Fibroblast of the conjunctiva (primary cell): ENCODE measurements around the gene STN1.

Source experiments
- DNase-seq: peaks from one replicate; pipeline ENCODE4 v3.0.0-alpha.2; 2010; ENCODE audit warnings: low read depth

The STN1 gene

GRCh38 chr10:103918053-103918846 lies at the start of gene STN1:
TSS of gene STN1 (minus strand) at chr10:103918184. CDS start at chr10:103917594, 590 bp downstream.
- peak; percentile 97 for DNase-seq

- no peak for DNase-seq
These were observed 49.6 kb upstream of the STN1 start for GRCh38 chr10:103967448-103968071.

GRCh38 chr10:103966671-103967447 lies 48.9 kb upstream of the STN1 start, which contains the start of gene SLK:
TSS of gene SLK (plus strand) at chr10:103967140. CDS start at chr10:103967746, 606 bp downstream.
- DNase-seq = peak; percentile 47

GRCh38 chr10:103960103-103960502 lies 42.1 kb upstream of the STN1 start:
- no peak for DNase-seq

- no peak for DNase-seq
These were observed 41.0 kb upstream of the STN1 start for GRCh38 chr10:103958996-103959395.

- DNase-seq = no peak
These were observed 36.6 kb upstream of the STN1 start for GRCh38 chr10:103954543-103954942.

GRCh38 chr10:103951942-103952341 lies 34.0 kb upstream of the STN1 start:
- no peak for DNase-seq

GRCh38 chr10:103951183-103951582 lies 33.2 kb upstream of the STN1 start:
- DNase-seq = no peak

GRCh38 chr10:103949728-103950127 lies 31.7 kb upstream of the STN1 start:
- no peak for DNase-seq

GRCh38 chr10:103947799-103948516 lies 30.0 kb upstream of the STN1 start:
- DNase-seq = no peak

GRCh38 chr10:103942866-103943265 lies 24.9 kb upstream of the STN1 start:
- DNase-seq = no peak

GRCh38 chr10:103941801-103942200 lies 23.8 kb upstream of the STN1 start:
- DNase-seq = no peak

- DNase-seq = no peak
These were observed 21.5 kb upstream of the STN1 start for GRCh38 chr10:103939522-103939921.

- DNase-seq = no peak
These were observed 18.0 kb upstream of the STN1 start for GRCh38 chr10:103936022-103936421.

GRCh38 chr10:103934308-103934707 lies 16.3 kb upstream of the STN1 start:
- no peak for DNase-seq

- DNase-seq = no peak
These were observed 15.7 kb upstream of the STN1 start for GRCh38 chr10:103933557-103934121.

GRCh38 chr10:103932971-103933370 lies 15.0 kb upstream of the STN1 start:
- no peak for DNase-seq

- no peak for DNase-seq
These were observed 14.3 kb upstream of the STN1 start for GRCh38 chr10:103932271-103932670.

- no peak for DNase-seq
These were observed 13.6 kb upstream of the STN1 start for GRCh38 chr10:103931603-103932002.

GRCh38 chr10:103930881-103931280 lies 12.9 kb upstream of the STN1 start:
- DNase-seq = no peak

- DNase-seq = no peak
These were observed 12.5 kb upstream of the STN1 start for GRCh38 chr10:103930449-103930848.
